GM18517 (cell line): ENCODE measurements around the gene TGM6.

Experiments used
- ATAC-seq: cut with Tn5 transposase; IDR thresholded peaks from one replicate; pipeline ENCODE4 v1.9.1; 2021; ENCODE audit warnings: mild to moderate bottlenecking, moderate library complexity; ENCODE audit not compliant: unreplicated experiment

The TGM6 gene

DNA sequence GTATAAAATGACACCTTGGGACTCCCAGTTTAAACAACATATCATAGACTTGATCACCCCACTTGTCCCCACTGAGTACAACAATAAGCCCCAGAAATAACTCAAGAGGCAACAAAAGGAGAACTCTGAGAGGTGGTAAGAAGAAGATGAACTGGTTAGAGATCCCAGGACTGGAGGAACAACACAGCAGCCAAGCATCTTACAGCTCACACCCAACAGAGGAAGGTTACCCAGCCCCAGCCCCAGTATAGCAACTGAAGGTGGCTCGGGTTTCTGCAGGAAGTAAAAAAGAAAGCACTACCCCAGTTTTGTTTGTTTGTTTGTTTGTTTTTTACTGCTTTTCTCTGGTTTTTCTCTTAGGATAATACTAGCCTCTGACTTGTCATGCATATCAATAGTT lies 17.1 kb upstream of the TGM6 start:
- no peak for ATAC-seq

DNA sequence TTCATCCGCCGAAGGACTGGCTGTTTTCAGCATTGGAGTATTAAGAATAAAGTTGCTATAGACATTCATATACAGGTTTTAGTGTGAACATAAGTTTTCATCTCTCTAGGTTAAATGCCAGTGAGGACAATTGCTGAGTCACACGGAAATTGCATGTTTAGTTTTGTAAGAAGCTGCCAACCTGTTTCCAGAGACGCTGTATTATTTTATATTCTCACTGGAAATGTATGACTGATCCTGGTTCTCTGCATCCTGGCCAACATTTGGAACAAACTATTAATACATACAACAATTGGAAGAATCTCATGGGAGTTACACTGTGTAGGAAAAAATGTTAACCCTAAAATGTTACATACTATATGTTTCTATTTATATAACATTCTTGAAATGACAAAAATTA lies 16.7 kb upstream of the TGM6 start:
- ATAC-seq: no peak

DNA sequence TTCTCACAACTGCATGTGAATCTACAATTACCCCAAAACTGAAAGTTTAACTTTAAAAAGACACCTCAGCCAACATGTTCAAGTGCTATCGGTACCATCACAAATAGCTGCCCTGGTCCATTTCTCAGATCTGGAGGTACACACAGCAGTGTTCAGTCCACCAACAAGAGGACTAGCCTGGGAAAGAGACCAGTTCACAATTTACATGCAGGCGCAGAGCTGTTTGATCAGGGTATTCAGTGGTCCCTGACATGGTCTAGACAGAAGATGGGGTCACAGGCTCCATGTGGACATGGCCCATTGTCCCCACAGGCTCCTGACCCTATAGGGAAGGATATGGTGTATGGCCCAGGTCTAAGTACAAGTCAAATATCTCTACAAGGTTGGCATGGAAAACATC lies 15.6 kb upstream of the TGM6 start:
- ATAC-seq: no peak

DNA sequence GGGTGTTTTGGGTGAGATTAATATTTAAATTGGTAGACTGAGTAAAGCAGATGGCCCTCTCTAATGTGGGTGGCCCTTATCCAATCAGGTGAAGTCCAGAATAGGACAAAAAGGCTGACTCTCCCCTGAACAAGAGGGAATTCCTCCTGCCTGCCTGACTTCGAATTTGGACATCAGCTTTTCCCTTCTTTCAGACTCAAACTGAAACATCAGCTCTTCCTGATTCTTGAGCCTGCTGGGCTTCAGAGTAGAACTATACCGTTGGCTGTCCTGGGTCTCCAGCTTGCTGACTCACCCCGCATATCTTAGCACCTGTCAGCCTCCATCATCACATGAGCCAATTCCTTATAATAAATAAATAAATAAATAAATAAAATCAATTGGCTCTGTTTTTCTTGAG lies 15.0 kb upstream of the TGM6 start:
- ATAC-seq: no peak

DNA sequence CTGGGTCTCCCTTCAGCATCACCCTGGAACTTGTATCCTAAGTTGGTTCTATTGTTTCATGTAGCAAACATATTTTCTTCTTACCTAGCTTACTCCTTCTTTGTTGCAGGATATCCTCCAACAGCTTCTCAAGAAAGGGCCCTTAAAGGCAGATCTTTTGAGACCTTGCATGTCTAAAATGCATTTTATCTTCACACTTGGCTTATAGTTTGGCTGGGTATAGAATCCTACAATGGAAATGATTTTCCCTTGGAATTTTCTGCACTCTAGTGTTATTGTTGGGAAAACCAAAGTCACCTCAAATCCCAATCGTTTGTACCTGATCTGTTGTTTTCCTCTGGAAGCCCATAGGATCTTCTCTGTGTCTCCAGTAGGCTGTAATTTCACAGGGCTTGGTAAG lies 12.1 kb upstream of the TGM6 start:
- no peak for ATAC-seq

DNA sequence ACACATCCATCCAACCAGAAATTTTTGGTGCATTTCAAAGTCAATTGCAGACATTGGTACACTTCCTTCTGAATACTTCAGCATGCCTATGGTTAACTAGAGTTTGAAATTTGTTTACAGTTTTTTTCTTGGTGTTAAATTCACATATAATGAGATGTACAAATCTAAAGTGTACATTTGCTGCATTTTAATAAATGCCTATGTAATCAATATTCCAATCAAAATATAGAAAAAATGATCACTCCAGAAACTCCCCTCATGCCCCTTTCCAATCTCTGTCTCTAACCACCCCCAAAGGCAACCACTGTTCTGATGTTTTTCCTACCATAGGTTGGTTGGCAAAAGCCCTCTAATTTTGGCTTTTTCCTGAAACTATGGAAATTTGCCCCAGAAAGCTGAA lies 7.6 kb upstream of the TGM6 start:
- no peak for ATAC-seq

GRCh38 chr20:2374346-2375125 lies 6.2 kb upstream of the TGM6 start:
- no peak for ATAC-seq

- ATAC-seq: no peak
These were observed 1.8 kb upstream of the TGM6 start for GRCh38 chr20:2378893-2379292.

GRCh38 chr20:2379511-2380229 lies 1.0 kb upstream of the TGM6 start:
- ATAC-seq: no peak

DNA sequence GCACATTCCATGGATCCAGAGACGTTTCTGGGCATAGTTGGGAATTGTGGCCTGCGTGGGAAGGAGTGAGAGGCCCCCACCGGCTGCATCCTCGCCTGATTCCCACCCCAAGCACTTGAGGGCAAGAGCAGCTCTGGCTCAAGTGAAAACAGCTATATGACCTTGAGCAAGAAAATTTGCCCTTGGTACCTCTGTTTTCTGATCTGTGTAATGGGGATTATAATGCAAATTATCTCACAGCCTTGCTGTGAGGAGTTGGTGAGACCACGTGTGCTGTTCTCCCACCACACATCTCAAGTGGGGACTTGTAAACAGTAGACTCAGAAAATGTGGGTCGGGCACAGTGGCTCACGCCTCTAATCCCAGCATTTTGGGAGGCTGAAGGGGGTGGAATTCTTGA lies 602 bp downstream of the TGM6 start:
- ATAC-seq: no peak

- no peak for ATAC-seq
These were observed 2.1 kb downstream of the TGM6 start for GRCh38 chr20:2382833-2383232.

- no peak for ATAC-seq
These were observed 4.3 kb downstream of the TGM6 start for GRCh38 chr20:2385026-2385425.

- ATAC-seq: no peak
These were observed 4.8 kb downstream of the TGM6 start for GRCh38 chr20:2385496-2385895.

DNA sequence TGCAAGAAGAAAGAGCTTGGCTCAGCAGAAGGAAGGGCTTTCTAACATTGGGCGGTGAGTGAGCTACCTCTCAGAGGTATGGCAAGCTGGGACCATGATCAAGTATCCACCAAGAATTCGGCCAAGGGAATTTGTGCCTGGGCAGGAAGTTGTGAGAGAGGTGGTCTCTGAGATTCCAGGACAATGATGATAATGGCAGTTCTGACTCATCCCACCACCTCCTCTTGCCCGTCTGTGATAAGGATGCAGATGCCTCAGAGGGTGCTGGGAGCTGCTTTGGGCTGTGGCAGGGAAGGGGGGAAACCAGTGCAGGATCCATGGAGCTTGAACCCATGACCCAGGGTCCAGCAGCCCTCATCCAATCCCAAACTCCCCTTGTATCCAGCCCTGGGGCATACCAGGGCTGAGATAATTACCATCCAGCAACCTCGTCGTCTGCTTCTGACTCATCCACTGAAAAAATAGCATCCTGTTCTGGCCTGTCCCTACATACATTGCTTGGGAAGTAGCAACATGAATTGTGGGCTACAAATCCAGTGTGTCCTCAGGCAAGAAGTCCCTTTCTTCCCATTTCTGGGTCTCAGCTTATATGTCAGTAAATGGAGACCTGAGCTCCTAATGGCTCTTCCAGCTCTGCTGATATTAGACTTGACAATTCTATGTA lies 5.9 kb downstream of the TGM6 start:
- no peak for ATAC-seq

- no peak for ATAC-seq
These were observed 6.5 kb downstream of the TGM6 start for GRCh38 chr20:2387180-2387577.

DNA sequence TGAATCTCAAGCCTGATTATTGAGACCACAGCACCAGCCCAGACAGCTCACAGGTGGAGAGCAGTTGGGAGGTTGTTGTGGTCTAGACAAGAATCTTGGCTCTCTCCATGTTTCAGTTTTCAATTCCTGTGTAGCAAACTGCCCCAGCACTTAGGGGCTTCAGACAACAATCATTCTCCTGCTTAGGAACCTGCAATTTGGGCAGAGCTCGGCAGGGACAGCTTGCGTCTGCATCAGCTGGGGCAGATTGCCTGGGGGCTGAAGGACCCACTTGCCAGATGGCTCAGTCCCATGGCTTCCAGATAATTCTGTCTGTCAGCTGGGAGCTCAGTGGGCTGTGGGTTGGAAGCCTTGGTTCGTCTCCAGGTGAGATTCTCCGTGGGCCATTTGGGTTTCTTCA lies 6.9 kb downstream of the TGM6 start:
- no peak for ATAC-seq

DNA sequence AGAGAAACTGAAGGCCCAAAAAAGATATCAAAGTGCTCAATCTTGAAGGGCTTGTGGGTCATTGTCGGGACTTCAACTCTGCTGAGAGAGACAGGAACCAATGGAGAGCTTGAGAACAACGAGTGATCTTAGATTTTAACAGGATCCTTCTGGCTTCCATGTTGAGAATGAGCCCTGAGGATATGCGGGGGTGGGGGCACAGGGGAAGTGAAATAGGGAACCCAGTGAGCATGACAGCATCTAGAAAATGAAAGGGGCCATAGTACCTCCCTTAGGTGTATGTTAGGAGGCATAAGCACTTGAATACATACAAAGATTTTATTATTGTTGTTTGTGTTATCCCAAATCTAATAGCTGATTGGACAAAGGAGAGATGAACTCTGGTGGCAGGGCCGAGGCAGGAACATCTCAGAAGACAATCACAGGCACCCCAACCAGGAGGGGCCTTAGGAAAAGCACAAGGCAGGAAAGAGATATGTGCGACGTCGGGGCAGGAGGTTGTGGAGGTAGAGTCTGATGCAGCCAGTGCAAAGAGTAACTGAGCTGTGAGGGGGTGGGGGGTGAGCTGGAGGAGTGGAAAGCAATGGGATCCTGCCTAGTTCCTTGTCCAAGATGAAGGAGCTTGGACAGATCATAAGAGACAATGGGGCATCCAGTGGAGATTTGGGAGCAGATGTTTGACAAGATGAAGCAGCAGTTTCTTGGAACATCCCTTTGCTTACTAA lies 10.4 kb downstream of the TGM6 start:
- ATAC-seq: no peak

DNA sequence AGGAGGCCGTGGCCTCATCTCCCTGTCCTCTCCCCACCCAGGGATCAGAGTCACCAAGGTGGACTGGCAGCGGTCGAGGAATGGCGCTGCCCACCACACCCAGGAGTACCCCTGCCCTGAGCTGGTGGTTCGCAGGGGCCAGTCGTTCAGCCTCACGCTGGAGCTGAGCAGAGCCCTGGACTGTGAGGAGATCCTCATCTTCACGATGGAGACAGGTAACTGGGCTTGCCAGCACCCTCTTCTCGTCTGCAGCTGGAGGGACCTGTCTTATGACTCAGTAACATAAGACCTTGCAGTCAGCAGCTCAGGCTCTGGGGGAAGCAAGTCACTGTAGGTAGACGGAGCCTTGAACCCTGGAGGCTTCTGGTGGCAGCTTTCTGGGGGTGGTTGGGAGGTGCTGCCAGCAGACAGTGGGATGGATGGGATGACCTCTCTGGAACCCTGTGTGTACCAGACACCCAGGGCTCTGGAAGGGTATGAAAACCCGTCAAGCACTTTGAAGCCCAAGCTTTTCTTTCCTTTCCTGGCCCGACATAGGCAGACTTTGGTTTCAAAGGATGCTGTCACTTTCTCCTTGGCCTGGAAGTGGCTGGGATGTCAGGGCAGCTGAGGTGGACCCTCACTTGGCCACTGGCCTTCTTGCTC lies 13.8 kb downstream of the TGM6 start:
- no peak for ATAC-seq

GRCh38 chr20:2395136-2395535 lies 14.4 kb downstream of the TGM6 start:
- no peak for ATAC-seq

GRCh38 chr20:2396241-2396814 lies 15.6 kb downstream of the TGM6 start:
- no peak for ATAC-seq

GRCh38 chr20:2397091-2397490 lies 16.4 kb downstream of the TGM6 start:
- no peak for ATAC-seq
